ENCODE data around the gene HADHB. TPM values are rescaled to one million over a fixed set of nuclear protein-coding genes. Genes with fewer than 3 reads are reported as not detected.

HADHB gene
- polyA plus RNA-seq, 3 donors: 94.3 to 200 (median 186) TPM

DNA sequence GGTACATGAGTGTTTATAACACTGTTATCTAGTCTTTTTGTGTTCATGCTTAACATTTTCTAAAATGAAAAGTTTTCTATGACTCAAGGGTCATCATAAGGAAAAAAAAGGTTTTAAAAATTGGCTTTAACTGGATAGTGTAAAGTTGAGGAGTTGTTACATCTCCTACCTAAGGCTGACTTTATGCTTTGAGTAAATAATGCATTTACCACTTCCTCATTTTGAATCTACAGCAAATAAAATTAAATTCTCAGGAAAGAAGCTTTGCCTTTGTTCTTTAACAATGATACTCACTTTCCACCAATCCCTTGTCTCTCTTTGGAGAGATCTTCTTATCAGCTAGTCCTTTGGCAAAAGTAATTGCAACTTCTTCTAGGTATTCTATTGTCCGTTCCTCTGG, 30.0 kb upstream of the HADHB start:
- H3K27ac Mint-ChIP-seq: peak overlapping the region in 1 of 7 donors; percentile 43
- intact Hi-C loops (cut with micrococcal nuclease): no loop called here

DNA sequence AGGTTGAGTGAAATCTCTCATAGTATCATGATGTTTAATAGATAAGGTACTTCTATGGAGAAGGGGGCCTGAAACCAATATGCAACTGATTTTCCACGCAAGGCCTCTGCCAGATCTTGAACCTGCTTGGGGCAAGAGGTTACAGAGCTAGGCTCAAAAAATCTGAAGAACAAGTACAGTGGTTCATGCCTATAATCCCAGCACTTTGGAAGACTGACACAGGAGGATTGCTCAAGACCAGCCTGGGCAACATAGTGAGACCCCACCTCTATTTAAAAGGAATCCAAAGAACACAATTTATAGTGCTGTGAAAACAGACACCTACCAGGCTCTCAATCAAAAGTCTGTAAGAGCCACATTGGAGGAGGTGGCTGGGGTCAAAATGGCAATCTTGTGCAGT, 28.9 kb upstream of the HADHB start:
- H3K9ac ChIP-seq (ENCODE audit: insufficient read depth, low read length, poor library complexity, severe bottlenecking): no peak overlapping the region
- H3K36me3 ChIP-seq (replicated peaks in 1 of 2; ENCODE audit: control insufficient read depth in 1 of 2, insufficient read depth in 2 of 2, low read length in 2 of 2): peaks cover 86 to 93% of the 10 kb centered on the region in 2 donors
- H4K20me1 ChIP-seq (ENCODE audit: insufficient read depth, low read length): peaks cover 33% of the 10 kb centered on the region
- intact Hi-C loops (cut with micrococcal nuclease): no loop called here
- H3K4me3 ChIP-seq (replicated peaks in 1 of 3; ENCODE audit: low read depth in 2 of 3, low read length in 3 of 3): no peak overlapping the region
- H3K27me3 Mint-ChIP-seq (ENCODE audit: low read depth in 3 of 3): no peaks in the 10 kb centered on the region
- DNase-seq: no peak
- H3K9me3 Mint-ChIP-seq: peaks cover 0 to 4% (median 2%) of the 10 kb centered on the region in 7 donors
- no peaks in the 10 kb centered on the region for H3K4me1 ChIP-seq (ENCODE audit: control insufficient read depth in 1 of 2, insufficient read depth in 2 of 2, low read length in 2 of 2)
- no peak overlapping the region for H3K27ac ChIP-seq (ENCODE audit: low read depth in 1 of 2, low read length in 2 of 2)
- no peak overlapping the region for H3K4me2 ChIP-seq (replicated peaks; ENCODE audit: extremely low read depth, low read length, poor library complexity, severe bottlenecking)
- 100% methylated on average over 1 of the region's 1 CpG for WGBS (ENCODE audit: insufficient coverage)
- peak overlapping the region in 2 of 7 donors; percentile 18 to 33 for H3K27ac Mint-ChIP-seq
- H3K4me1 Mint-ChIP-seq: no peaks in the 10 kb centered on the region
- peaks cover 86 to 93% of the 10 kb centered on the region in 2 donors for H3K36me3 Mint-ChIP-seq
- no peak overlapping the region for H3K4me3 Mint-ChIP-seq
- H3K9me3 ChIP-seq (replicated peaks in 1 of 2; ENCODE audit: control insufficient read depth in 1 of 2, insufficient read depth in 1 of 2, low read length in 2 of 2): no peaks in the 10 kb centered on the region
- H2AFZ ChIP-seq (ENCODE audit: insufficient read depth, low read depth, low read length, poor library complexity, severe bottlenecking): no peak overlapping the region
- no peaks in the 10 kb centered on the region for H3K27me3 ChIP-seq (ENCODE audit: control insufficient read depth in 2 of 2, insufficient read depth in 2 of 2, low read length in 2 of 2)
- TF ChIP-seq, protein P1, sequence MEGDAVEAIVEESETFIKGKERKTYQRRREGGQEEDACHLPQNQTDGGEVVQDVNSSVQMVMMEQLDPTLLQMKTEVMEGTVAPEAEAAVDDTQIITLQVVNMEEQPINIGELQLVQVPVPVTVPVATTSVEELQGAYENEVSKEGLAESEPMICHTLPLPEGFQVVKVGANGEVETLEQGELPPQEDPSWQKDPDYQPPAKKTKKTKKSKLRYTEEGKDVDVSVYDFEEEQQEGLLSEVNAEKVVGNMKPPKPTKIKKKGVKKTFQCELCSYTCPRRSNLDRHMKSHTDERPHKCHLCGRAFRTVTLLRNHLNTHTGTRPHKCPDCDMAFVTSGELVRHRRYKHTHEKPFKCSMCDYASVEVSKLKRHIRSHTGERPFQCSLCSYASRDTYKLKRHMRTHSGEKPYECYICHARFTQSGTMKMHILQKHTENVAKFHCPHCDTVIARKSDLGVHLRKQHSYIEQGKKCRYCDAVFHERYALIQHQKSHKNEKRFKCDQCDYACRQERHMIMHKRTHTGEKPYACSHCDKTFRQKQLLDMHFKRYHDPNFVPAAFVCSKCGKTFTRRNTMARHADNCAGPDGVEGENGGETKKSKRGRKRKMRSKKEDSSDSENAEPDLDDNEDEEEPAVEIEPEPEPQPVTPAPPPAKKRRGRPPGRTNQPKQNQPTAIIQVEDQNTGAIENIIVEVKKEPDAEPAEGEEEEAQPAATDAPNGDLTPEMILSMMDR (IDR thresholded peaks at IDR 0.05): no peak
- no peaks in the 10 kb centered on the region for H3K79me2 ChIP-seq (ENCODE audit: insufficient read depth, low read length)

More for the DNA sequence above, 30.0 kb upstream of the HADHB start:
- Histone ChIP-seq H4K20me1 (ENCODE audit: insufficient read depth, low read length) (peaks cover 24% of the 10 kb centered on the region), H3K79me2 (ENCODE audit: insufficient read depth, low read length) (no peaks in the 10 kb centered on the region), H3K36me3 (replicated peaks in 1 of 2; ENCODE audit: control insufficient read depth in 1 of 2, insufficient read depth in 2 of 2, low read length in 2 of 2) (peaks cover 88 to 93% of the 10 kb centered on the region in 2 donors), H3K9ac (ENCODE audit: insufficient read depth, low read length, poor library complexity, severe bottlenecking) (no peak overlapping the region), H3K4me2 (replicated peaks; ENCODE audit: extremely low read depth, low read length, poor library complexity, severe bottlenecking) (no peak overlapping the region), H2AFZ (ENCODE audit: insufficient read depth, low read depth, low read length, poor library complexity, severe bottlenecking) (no peak overlapping the region), H3K27me3 (ENCODE audit: control insufficient read depth in 2 of 2, insufficient read depth in 2 of 2, low read length in 2 of 2) (no peaks in the 10 kb centered on the region), H3K27ac (ENCODE audit: low read depth in 1 of 2, low read length in 2 of 2) (peak overlapping the region in 1 of 2 donors; percentile 31), H3K4me1 (ENCODE audit: control insufficient read depth in 1 of 2, insufficient read depth in 2 of 2, low read length in 2 of 2) (no peaks in the 10 kb centered on the region), H3K4me3 (replicated peaks in 1 of 3; ENCODE audit: low read depth in 2 of 3, low read length in 3 of 3) (no peak overlapping the region), H3K9me3 (replicated peaks in 1 of 2; ENCODE audit: control insufficient read depth in 1 of 2, insufficient read depth in 1 of 2, low read length in 2 of 2) (no peaks in the 10 kb centered on the region)
- 100% methylated on average over 1 of the region's 1 CpG for WGBS (ENCODE audit: insufficient coverage)
- DNase-seq: no peak
- peaks cover 88 to 97% of the 10 kb centered on the region in 2 donors for H3K36me3 Mint-ChIP-seq
- peaks cover 0 to 4% (median 2%) of the 10 kb centered on the region in 7 donors for H3K9me3 Mint-ChIP-seq
- no peaks in the 10 kb centered on the region for H3K27me3 Mint-ChIP-seq (ENCODE audit: low read depth in 3 of 3)
- no peaks in the 10 kb centered on the region for H3K4me1 Mint-ChIP-seq
- TF ChIP-seq, protein P1 (IDR thresholded peaks at IDR 0.05): no peak
- no peak overlapping the region for H3K4me3 Mint-ChIP-seq

Measured in CD14-positive monocyte (primary cell).